Peyer's patch (tissue), 4 donors: Measurements from ENCODE around the gene GXYLT2.

ENCODE experiments used
- POLR2A ChIP-seq, 2 donors: fragments of 450-650 bp; IDR thresholded peaks; one replicate each; pipeline ENCODE4 v1.5.1; 2017; ENCODE audit warnings: antibody characterized with exemption in 2 of 2, mild to moderate bottlenecking in 2 of 2, moderate library complexity in 2 of 2
- TF ChIP-seq, protein P1 (sequence below), 6 experiments: fragments of 450-650 bp in 4 of 6; fragments of 200-600 bp in 2 of 6; sonication (generic) in 1 of 6; IDR thresholded peaks; one replicate each; pipeline ENCODE4 v1.5.1; 2017 to 2019; ENCODE audit warnings: antibody characterized with exemption in 6 of 6, mild to moderate bottlenecking in 3 of 6, moderate library complexity in 1 of 6

DNA sequence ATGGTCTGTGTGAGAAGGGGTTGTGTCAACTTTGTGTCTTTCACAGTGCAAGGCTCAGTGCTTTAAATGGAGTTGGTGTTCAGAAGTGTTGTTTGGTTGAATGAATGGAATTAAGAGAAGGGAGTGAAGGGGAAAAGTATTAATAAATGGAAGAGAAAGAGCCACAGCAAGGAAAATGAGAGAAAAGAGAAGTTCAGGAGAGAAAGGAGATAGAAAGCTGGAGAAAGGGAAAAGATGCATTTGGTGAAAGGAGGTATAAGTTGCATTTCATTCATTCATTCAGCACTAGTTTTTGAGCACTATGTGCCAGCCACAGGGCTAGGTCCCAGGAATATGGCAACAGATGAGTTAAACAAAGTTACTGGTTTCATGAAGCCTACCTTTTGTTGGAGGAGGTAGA lies 74.5 kb downstream of the GXYLT2 start:
- TF ChIP-seq, protein P1, sequence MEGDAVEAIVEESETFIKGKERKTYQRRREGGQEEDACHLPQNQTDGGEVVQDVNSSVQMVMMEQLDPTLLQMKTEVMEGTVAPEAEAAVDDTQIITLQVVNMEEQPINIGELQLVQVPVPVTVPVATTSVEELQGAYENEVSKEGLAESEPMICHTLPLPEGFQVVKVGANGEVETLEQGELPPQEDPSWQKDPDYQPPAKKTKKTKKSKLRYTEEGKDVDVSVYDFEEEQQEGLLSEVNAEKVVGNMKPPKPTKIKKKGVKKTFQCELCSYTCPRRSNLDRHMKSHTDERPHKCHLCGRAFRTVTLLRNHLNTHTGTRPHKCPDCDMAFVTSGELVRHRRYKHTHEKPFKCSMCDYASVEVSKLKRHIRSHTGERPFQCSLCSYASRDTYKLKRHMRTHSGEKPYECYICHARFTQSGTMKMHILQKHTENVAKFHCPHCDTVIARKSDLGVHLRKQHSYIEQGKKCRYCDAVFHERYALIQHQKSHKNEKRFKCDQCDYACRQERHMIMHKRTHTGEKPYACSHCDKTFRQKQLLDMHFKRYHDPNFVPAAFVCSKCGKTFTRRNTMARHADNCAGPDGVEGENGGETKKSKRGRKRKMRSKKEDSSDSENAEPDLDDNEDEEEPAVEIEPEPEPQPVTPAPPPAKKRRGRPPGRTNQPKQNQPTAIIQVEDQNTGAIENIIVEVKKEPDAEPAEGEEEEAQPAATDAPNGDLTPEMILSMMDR (IDR thresholded peaks at IDR 0.05) = no peak
- no peak for TF ChIP-seq POLR2A (IDR thresholded peaks at IDR 0.05)
